GM18505 (cell line): ENCODE results near the gene SH3BP5.

Experiments
- ATAC-seq: cut with Tn5 transposase; IDR thresholded peaks from one replicate; pipeline ENCODE4 v1.9.1; 2021; ENCODE audit not compliant: unreplicated experiment
- POLR2A ChIP-seq: IDR thresholded peaks from 4 replicates; pipeline ENCODE4 v1.6.1; 2011; ENCODE audit warnings: borderline replicate concordance; ENCODE audit not compliant: insufficient read depth, insufficient read length; ENCODE audit errors: extremely low read depth

Gene SH3BP5

DNA sequence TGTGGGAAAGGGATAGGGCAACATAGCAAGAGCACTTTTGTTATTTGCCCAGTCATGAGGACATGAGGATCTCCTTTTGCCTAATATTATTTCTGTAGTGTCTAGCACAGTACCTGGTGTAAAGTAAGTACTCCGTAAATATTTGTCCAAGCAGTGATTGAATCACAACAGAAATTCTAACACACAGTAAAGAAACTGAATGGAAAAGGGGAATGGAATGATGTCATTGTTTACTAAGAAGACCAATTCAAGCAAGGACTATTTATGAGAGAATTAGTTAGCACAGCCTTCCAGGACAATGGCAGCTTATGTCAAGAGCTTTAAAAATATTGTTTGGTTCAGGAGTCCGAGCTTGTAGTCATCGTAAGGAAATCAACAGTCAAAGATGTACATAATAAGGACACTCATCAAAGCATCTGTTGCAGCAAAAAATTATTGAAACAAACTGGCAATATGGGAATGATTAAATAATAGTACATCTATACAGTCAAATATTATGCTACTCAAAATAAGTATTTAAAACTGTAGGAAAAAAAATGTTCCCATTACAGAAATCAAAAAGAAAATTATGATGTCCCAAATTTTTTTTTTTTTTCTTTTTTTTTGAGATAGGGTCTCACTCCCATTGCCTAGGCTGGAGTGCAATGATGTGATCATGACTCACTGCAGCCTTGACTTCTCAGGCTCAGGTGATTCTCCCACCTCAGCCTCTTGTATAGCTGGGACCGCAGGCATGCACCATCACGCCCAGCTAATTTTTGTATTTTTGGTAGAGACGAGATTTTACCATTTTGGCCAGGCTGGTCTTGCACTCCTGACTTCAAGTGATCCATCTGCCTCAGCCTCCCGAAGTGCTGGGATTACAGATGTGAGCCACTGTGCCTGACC lies 108.5 kb downstream of the SH3BP5 start:
- no peak for ATAC-seq

DNA sequence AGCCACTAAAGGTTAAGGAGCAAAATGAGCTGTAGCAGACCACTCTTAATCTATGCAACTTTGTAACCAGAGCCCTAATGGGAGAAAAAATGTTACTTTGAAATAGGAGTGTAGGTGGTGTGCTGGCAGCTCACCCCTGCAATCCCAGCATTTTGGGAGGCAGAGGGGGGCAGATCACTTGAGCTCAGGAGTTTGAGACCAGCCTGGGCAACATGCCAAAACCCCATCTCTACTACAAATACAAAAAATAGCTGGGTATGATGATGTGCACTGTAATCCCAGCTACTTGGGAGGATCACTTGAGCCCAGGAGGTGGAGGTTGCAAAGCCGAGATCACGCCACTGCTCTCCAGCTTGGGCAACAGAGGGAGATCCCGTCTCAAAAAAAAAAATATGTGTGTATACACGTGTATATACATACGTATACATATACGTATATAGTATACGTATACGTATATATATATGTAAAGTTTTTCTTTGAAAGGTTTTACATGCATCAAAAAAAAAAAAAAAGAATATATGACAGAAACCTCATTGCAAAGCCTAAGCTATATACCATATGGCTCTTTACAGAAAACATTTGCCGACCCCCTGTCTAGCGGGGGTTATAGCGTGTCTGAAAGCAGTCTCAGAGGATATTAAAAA lies 110.7 kb downstream of the SH3BP5 start:
- ATAC-seq, result no peak

More for the DNA sequence above, 108.5 kb downstream of the SH3BP5 start:
- TF ChIP-seq POLR2A, result no peak

DNA sequence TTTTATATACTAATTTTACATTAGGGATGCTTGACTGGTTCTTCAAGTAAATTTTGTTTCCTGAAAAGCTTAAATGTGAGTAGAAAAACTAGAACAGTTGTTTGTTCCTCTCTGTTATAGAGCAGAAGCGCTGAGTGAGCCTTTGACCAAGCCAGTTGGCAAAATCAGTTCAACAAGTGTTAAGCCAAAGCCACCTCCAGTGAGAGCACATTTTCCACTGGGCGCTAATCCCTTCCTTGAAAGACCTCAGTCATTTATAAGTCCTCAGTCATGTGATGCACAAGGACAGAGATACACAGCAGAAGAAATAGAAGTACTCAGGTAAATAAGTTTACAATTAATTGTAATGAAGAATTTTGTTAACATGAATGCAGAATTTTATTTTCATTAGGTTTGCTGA lies 111.7 kb downstream of the SH3BP5 start:
- no peak for TF ChIP-seq POLR2A
- ATAC-seq, result no peak

More for the DNA sequence above, 110.7 kb downstream of the SH3BP5 start:
- no peak for TF ChIP-seq POLR2A

GRCh38 chr3:15220056-15220455 lies 112.3 kb downstream of the SH3BP5 start:
- no peak for TF ChIP-seq POLR2A
- no peak for ATAC-seq

GRCh38 chr3:15218689-15219088 lies 113.7 kb downstream of the SH3BP5 start:
- TF ChIP-seq POLR2A, result no peak
- no peak for ATAC-seq

- no peak for TF ChIP-seq POLR2A
- ATAC-seq, result no peak
Observed at GRCh38 chr3:15217841-15218267, 114.5 kb downstream of the SH3BP5 start.

GRCh38 chr3:15217011-15217671 lies 115.2 kb downstream of the SH3BP5 start:
- ATAC-seq, result no peak
- no peak for TF ChIP-seq POLR2A

GRCh38 chr3:15216501-15216900 lies 115.9 kb downstream of the SH3BP5 start:
- TF ChIP-seq POLR2A, result no peak
- no peak for ATAC-seq

GRCh38 chr3:15215996-15216395 lies 116.4 kb downstream of the SH3BP5 start:
- TF ChIP-seq POLR2A, result no peak
- no peak for ATAC-seq

DNA sequence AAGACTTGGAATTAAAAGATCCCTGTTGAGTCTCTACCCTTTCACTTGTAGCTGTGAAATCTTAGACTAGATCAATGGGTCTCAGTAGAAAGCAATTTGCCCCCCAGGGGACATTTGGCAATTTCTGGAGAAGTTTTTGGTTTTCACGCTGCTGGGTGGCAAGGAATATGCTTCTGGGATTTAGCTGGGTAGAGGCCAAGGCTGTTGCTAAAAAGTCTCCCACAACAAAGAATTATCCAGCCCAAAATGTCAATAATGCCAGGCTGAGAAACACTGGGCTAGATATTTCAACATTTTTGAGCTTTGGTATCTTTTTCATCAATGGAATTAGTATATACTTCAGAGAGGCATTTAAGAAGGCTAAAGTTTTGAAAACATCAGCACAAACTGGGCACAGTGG lies 117.6 kb downstream of the SH3BP5 start:
- no peak for ATAC-seq
- no peak for TF ChIP-seq POLR2A

- ATAC-seq, result no peak
- TF ChIP-seq POLR2A, result no peak
Observed at GRCh38 chr3:15211937-15212336, 120.4 kb downstream of the SH3BP5 start.

DNA sequence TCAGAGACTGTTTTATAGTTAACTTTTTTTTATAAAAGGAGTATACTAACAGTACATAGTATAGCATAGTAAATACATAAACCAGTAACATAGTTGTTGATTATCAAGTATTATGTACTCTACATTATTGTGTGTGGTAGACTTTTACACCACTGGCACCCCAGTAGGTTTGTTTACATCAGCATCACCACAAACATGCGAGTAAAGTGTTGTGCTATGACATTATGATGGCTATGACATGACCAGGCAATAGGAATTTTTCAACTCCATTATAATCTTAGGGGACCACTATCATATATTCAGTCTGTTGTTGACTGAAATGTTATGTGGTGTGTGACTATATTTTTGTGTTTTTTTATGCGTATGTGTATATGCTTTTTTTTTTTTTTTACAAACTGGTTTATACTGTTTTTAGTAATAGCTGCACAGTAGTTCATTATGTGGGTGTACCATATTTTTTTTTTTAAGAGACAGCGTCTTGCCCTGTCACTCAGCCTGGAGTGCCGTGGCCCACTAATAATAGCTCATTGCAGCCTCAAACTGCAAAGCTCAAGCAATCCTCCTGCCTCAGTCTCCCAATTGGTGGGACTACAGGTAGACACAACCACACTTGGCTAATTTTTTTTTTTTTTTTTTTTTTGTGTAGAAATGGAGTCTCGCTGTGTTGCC lies 124.4 kb downstream of the SH3BP5 start:
- ATAC-seq, result no peak

More for the DNA sequence above, 124.4 kb downstream of the SH3BP5 start:
- TF ChIP-seq POLR2A, result no peak
